ENCODE data around the gene JAM3. TPM values are rescaled to one million over a fixed set of nuclear protein-coding genes. Genes with fewer than 3 reads are reported as not detected.

The JAM3 gene
- total RNA-seq, 1 experiment from 2014 or later: 36.5 TPM

- no peaks in the 10 kb centered on the region for H3K27me3 ChIP-seq (ENCODE audit: insufficient read depth, low read length)
- H2BK5ac ChIP-seq (ENCODE audit: insufficient read length, low read length): no peak overlapping the region
- TF ChIP-seq, protein P1, sequence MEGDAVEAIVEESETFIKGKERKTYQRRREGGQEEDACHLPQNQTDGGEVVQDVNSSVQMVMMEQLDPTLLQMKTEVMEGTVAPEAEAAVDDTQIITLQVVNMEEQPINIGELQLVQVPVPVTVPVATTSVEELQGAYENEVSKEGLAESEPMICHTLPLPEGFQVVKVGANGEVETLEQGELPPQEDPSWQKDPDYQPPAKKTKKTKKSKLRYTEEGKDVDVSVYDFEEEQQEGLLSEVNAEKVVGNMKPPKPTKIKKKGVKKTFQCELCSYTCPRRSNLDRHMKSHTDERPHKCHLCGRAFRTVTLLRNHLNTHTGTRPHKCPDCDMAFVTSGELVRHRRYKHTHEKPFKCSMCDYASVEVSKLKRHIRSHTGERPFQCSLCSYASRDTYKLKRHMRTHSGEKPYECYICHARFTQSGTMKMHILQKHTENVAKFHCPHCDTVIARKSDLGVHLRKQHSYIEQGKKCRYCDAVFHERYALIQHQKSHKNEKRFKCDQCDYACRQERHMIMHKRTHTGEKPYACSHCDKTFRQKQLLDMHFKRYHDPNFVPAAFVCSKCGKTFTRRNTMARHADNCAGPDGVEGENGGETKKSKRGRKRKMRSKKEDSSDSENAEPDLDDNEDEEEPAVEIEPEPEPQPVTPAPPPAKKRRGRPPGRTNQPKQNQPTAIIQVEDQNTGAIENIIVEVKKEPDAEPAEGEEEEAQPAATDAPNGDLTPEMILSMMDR (conservative IDR thresholded peaks at IDR 0.05): no peak
- H4K20me1 ChIP-seq (ENCODE audit: control insufficient read depth, insufficient read depth, insufficient read length): no peaks in the 10 kb centered on the region
- H2AFZ ChIP-seq (ENCODE audit: low read length): no peak overlapping the region
- H2BK120ac ChIP-seq (ENCODE audit: low read depth, low read length, poor library complexity, severe bottlenecking): no peak overlapping the region
- H3K4me1 Mint-ChIP-seq: peaks cover 8% of the 10 kb centered on the region in 2 experiments
- H3K18ac ChIP-seq (ENCODE audit: insufficient read length, low read depth, low read length): no peak overlapping the region
- H3K14ac ChIP-seq (ENCODE audit: insufficient read depth, low read length): no peak overlapping the region
- no peak overlapping the region for H2BK15ac ChIP-seq (ENCODE audit: low read depth, low read length)
- H3K36me3 Mint-ChIP-seq (ENCODE audit: insufficient read depth in 1 of 3, low read depth in 3 of 3): peaks cover 17 to 55% (median 53%) of the 10 kb centered on the region in 3 experiments
- no peak overlapping the region for H3K4ac ChIP-seq (ENCODE audit: low read depth, low read length)
- H2BK12ac ChIP-seq (ENCODE audit: insufficient read length, low read depth, low read length): no peak overlapping the region
- H3T11ph ChIP-seq (ENCODE audit: low read length): no peak overlapping the region
- no peaks in the 10 kb centered on the region for H3K9me3 ChIP-seq (ENCODE audit: control insufficient read depth, low read depth, low read length)
- no peak overlapping the region for H3K27ac Mint-ChIP-seq
- no peak overlapping the region for H4K91ac ChIP-seq (ENCODE audit: insufficient read length, low read depth, low read length)
- H2BK20ac ChIP-seq (ENCODE audit: low read depth, low read length, poor library complexity, severe bottlenecking): no peak overlapping the region
- H4K8ac ChIP-seq (replicated peaks; ENCODE audit: insufficient read length, low read depth, low read length): no peak overlapping the region
- H2AK5ac ChIP-seq (ENCODE audit: insufficient read length, low read length): no peak overlapping the region
- H3K4me2 ChIP-seq (ENCODE audit: insufficient read depth, insufficient read length, low read length): no peak overlapping the region
- no peaks in the 10 kb centered on the region for H3K23me2 ChIP-seq (ENCODE audit: insufficient read length, low read depth, low read length, poor library complexity, severe bottlenecking)
- no peaks in the 10 kb centered on the region for H3K27me3 Mint-ChIP-seq (ENCODE audit: low read depth)
- H3K79me1 ChIP-seq (ENCODE audit: insufficient read depth, low read depth, low read length, poor library complexity, severe bottlenecking): no peaks in the 10 kb centered on the region
- no peak overlapping the region for H3K4me3 Mint-ChIP-seq
- H3K79me2 ChIP-seq (ENCODE audit: insufficient read depth, low read length): peaks cover 2% of the 10 kb centered on the region; the same call in 1 of the 2 replicates
- no peak overlapping the region for H3K27ac ChIP-seq (ENCODE audit: insufficient read length, low read depth, low read length)
- H3K9ac ChIP-seq (ENCODE audit: extremely low read depth, insufficient read length, low read length): no peak overlapping the region
- no peak overlapping the region for H4K5ac ChIP-seq (ENCODE audit: insufficient read length, low read depth, low read length)
- H3K23ac ChIP-seq (ENCODE audit: insufficient read length, low read depth, low read length): no peak overlapping the region
- H3K56ac ChIP-seq (ENCODE audit: insufficient read length, low read depth, low read length): no peak overlapping the region
- H3K9me3 Mint-ChIP-seq: peaks cover 34 to 45% of the 10 kb centered on the region in 2 experiments
- no peaks in the 10 kb centered on the region for H3K4me1 ChIP-seq (ENCODE audit: insufficient read depth, low read length)
- DNase-seq: no peak
Observed at GRCh38 chr11:134132808-134133207, 63.9 kb downstream of the JAM3 start.

All from H9 (cell line).